ENCODE results near the gene NUP214.
"Not testable (repeated sequence)": the region's sequence is repeated elsewhere in the genome, so short reads cannot be mapped to it uniquely, and the experiment has no call there.

The NUP214 gene

DNA sequence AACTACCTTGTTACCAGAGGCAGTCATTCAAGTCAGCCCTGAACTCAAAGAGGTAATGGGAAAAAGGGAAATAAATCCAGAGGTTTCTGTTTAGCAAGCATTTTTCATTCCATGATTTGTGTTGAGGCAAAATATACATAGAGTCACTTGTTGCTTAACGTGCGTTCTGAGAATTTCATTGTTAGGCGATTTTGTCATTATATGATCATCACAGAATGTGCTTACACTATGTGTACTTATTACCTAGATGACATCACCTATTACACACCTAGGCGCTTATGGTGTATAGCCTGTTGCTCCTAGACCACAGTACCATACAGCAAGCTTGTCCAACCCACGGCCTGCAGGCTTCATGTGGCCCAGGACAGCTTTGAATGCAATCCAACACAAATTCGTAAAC lies 36.2 kb downstream of the NUP214 start:
- DNase-seq, result no peak

DNA sequence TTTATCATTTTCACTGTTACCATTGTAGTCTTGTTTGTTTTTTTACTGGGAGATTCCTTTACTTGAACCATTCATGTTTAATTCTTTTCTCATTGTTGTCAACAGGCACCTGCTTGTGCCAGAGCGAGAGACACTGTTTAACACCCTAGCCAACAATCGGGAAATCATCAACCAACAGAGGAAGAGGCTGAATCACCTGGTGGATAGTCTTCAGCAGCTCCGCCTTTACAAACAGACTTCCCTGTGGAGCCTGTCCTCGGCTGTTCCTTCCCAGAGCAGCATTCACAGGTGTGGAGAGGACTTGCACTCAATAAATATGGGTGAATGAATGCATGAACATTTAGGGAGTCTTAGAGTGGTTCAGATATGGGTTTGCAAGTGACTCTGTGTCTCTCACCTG lies 37.5 kb downstream of the NUP214 start:
- DNase-seq, result no peak

DNA sequence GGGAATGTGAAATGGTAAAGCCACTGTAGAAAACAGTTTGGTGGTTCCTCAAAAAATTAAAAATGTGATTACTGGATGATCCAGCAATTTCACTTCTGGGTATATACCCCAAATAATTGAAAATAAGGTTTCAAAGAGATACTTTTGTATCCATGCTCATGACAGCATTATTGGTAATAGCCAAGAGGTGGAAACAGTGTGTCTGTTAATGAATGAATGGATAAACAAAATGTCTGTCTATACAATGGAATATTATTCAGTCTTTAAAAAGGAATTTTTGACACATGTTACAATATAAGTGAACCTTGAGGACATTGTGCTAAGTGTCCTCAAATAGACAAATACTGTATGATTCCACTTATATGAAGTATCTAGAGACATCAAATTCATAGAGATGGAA lies 40.1 kb downstream of the NUP214 start:
- DNase-seq, result no peak

DNA sequence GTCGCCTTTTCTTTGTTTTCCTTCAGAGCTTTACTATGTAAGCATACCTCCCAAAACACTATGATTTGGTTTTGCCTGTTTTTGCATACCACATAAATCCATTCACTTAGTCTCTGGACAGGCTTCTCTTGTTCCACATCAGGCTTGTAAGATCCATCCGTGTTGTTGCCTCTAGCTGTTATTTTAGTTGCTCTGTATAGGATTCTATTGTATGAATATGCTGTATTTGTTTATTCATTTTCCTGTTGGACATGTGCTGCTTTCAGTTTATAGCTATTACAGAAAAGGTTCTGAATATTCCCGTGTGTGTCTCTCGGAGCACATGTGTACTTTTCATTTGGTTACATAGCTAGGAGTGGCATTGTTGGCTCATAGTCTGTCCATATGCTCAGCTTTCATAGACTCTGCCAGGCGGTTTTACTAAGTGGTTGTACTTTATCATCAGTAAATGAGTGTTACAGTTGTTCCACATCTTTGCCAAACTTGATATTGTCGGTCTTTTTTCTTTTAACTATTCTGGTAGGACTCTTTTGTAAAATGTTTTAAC lies 41.8 kb downstream of the NUP214 start:
- DNase-seq, result no peak

DNA sequence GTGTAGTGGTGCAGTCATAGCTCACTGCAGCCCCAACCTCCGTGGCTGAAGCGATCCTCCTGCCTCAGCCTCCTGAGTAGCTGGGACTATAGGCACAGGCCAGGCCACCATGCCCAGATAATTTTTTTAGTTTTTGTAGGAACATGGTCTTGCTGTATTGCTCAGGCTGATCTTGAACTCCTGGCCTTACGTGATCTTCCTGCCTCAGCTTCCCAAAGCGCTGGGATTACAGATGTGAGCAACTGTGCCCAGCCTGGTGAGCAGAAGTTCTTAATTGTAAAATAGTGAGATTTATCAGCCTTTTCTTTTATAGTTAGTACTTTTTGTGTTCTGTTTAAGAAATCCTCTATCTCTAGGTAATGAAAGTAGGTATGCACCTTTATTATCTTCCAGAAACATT lies 42.5 kb downstream of the NUP214 start:
- DNase-seq, result no peak

DNA sequence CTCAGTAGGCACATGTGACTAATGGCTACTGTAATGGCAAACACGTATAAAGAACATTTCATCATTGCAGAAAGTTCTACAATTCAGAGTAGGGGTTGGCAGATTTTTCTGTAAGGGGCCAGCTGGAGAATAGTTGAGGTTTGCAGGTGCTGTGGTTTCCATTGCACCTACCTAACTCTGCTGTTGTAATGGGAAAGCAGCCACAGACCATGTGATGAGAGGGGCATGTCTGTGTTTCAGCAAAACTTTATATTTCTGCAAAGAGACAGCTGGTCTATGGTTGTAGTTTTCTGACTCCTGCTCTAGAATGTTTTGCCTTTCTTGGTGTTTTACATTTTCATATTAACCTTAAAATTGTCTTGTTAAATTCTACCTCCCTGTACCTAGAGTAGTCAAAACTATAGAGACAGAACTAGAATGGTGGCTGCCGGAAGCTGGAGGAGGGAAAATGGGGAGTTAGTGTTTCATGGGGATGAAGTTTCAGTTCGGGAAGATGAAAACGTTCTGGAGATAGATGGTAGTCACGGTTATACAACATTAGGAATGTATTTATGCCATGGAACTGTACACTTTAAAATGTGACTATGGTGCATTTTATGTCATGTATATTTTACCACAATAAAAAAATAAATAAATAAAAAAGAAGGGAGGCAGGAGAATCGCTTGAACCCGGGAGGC lies 44.3 kb downstream of the NUP214 start:
- no peak for DNase-seq

DNA sequence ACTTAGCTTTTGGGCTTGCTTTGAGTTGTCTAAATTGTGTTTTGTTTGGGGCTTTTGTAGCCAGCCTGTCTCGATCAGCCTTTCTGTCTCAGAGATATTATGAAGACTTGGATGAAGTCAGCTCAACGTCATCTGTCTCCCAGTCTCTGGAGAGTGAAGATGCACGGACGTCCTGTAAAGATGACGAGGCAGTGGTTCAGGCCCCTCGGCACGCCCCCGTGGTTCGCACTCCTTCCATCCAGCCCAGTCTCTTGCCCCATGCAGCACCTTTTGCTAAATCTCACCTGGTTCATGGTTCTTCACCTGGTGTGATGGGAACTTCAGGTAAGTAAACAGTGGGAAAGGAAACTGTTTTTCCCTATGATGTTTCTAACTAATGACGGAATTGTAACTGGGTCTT lies 48.6 kb downstream of the NUP214 start:
- no peak for DNase-seq

DNA sequence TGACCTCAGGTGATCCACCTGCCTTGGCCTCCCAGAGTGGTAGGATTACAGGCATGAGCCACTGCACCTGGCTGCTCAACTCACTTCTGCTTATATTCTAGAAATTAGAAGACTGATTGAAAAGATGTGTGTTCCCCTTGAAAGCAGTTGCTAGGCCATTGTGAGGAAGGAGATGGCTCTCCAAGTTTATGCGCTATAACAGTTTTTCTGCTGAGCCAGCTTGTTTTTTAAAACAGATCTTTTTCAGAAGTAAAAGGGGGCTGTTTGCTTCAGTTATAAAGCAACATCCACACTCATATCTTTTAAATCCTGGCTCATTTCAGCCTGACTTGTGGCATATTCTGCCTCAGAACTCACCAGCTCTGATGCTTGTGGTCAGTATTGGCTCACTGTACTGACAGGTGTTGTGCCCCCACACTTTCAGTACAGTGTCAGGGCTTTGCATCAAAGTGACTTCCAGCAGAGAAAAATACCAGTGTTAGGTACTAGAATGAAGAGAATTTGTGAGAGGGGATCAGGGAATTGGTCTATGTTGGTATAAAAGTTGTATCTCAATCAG lies 49.4 kb downstream of the NUP214 start:
- DNase-seq, result peak in 1 of 2 experiments; percentile 16

DNA sequence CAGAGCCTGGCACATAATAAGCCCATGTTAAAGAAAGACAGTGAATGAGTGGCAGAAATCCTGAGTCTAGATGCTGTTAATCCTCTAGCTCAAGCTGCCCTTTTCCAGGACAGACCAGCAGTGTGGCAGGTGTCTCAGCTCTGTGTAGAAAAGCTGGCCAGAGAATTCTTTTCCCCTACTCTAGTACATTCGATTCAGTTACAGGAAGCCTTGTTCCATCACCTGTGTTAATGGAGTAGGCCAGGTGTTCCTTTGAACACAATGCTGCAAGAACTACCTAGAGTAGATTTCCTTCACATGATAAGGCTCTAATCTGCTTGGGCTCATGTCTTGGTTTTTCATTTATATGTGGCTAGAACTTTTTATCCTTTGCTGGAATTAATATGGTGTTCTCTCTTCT lies 52.5 kb downstream of the NUP214 start:
- no peak for DNase-seq

DNA sequence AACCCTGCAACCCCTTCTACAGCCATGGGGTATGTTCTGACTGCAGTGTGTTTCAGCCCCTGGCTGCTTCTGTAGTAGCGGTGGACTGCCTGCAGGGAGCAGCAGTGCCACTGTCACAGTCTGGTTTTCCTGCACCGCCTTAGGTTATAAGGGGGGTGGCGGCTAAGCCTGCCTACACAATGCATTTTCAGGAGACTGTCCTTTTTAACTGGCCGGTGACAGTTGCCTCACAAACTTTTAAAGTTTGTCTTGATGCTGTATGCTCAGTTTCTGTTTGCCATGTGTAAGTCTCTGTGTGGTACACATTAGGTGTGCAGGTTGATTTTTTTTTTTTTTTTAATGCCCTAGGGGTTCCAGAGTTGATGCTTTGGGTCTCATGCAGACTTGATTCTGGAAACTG lies 53.0 kb downstream of the NUP214 start:
- peak; percentile 72 to 79 for DNase-seq

DNA sequence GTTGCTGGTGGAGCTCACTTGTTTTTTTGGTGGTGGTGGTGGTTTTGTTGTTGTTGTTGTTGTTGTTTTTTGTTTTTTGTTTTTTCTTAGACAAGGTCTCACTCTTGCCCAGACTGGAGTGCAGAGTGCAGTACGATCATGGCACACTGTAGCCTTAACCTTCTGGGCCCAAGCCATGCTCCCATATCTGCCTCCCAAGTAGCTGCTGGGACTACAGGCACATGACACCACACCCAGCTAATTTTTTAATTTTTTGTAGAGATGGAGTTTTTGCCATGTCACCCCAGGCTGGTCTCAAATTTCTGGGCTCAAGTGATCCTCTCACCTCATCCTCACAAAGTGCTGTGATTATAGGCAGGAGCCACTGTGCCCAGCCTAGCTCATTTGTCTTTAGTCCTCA lies 53.5 kb downstream of the NUP214 start:
- no peak for DNase-seq

DNA sequence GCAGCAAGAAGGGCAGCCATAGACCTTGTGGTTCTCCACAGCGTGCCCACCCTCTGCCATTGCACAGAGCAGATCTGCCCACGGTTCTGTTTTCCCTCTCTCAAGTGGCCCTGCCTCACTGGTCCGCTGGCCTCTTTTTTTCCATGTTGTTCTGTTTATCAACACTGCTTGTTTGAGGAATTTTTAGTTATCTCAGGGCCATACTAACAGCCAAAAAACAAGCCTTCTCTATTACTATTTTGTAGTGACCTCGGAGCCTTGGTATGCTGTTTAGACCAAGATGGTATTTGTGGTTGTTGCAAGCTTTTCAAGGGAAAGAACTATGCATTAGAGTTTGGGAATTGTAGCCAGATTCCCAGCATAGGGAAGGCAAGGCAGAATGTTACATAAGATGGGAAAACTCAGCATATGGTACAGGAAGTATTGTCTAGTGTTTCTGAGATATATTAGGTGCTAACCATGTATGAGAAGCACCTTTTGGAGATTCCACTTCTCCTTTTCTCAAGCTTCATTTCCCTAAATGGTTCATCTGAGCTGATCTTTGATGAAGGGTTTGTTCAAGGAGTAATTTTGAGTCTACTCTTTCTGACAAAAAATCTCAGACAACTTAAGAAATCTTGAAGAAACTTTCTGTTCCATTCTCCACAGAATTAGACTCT lies 54.3 kb downstream of the NUP214 start:
- no peak for DNase-seq

DNA sequence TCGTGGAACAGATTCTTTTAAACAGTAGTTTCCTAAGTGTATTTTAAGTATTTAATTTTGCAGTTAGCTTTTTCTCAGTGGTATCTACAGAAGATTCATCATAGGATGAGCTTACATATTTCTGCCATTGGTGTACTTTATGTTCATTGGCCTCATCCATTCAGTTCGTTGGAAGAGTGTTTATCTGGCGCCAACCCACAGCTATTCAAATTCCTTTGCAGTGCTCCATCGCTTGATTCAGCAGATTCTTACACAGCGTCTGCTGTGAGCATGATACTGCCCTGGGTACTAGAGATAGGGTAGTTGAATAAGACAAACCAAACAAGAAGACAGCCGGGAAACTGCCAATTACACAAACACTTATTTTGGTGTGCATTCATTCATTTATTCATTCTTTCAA lies 55.1 kb downstream of the NUP214 start:
- DNase-seq, result no peak

DNA sequence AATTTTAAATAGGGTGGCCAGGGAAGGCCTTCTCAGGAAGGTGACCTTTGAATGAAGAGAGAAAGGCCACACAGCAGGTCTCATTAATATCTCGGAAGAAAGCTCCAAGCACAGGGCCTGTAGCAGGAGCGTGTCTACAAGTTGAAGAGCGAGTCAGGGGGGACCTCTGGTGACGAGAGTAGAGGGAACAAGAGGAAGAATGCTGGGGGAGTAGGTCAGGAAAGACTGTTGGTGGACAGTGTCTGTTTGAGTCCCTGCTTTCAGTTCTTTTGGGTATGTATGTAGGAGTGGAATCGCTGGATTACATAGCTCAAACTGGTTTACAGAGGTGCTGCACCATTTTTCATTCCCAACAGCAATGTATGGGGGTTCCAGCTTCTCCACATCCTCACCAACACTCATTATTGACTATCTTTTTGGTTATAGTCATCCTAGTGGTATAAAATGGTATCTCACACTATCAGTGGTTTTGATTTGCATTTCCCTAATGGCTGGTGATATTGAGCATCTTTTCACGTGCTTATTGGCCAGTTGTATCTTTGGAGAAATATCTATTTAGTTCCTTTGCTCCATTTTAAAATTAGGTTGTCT lies 55.8 kb downstream of the NUP214 start:
- no peak for DNase-seq

DNA sequence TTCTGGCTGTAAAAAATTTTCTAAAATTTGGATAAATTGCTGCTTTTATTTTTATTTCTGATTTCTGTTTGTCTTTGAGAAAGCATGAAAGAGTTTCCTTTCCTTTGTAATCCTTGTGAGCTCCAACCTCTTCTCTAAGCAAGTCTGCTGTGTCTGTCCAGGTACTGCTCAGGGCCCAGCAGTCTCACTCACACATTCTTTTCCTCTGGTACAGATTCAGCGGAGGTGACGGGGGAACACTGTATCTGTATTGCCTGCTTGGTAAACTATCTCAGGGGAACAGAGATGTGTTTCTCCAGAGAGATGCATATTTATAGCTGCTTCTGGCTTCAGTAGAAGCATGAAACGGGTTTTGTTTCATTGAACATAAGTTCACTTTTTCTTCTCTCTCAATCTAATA lies 60.5 kb downstream of the NUP214 start:
- DNase-seq, result no peak

DNA sequence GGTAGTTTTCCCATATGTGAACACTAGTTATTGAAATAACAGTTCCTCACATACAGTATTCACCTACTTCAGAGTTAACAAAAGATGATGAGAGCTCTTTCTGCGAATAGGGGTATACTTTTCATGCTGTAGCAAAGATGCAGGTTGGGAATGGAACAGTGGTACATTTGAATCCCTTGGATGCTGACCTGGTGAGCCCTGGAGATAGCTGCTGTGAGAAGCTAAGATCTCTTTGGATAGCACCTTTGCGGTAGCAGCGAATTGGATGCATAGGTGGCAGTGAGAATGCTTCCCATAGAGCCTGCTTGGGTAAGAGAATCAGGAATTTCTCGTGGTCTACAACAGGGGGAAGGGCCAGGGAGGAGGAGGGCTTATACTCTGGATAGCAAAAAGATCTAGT lies 61.2 kb downstream of the NUP214 start:
- DNase-seq, result no peak

DNA sequence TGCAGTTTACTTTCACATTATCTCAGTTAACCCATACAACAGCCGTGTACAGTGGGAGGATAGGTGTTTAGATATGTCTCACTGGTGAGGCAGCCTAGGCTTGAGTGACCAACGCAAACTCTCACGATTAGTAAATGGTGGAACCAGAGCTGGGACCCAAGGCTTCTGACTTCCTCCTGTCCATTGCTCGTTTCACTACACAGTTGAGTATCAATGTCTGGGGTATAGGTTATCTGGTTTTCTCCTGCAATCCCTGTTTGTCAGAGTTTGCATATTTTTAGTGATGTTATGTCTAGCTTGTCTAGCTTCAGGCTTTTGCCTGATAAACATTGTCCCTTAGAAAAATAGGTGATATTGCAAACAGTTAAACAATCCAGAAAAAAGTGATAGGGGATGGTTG lies 62.6 kb downstream of the NUP214 start:
- no peak for DNase-seq

DNA sequence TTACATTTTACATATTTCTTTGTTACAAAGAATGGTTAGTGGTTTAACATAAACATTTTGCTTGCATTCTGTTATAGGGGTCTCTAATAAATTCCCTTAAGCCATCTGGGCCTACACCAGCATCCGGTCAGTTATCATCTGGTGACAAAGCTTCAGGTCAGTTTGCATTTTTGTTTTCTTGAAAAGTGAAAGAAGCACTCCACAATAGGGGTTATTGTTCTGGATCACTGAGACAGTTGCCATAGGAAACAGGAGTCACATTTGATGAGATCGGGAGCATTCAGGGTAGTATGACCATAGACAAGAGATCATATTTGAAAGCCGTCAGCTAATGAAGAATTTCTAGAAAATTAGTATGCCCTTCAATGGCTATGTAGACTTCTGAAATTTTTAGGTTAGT lies 63.6 kb downstream of the NUP214 start:
- no peak for DNase-seq

DNA sequence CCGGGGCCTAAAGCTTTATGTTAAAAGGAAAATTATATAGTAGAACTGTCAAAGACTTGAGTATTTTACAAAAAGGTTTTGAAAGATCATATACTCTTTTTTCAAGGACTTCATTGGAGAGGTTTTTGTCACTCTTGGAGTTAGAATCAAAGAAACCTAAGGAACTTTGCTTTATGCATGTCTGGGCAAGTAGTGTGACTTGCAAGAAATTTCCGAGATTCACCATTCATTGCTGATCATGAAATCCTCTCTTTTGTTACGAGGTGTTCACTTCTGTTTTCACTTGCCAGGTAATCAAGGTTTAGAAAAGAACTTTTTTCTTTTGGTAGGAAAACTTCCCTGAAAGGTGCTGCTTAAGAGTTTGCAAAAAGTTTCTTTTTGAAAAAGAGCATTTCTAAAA lies 64.8 kb downstream of the NUP214 start:
- no peak for DNase-seq

DNA sequence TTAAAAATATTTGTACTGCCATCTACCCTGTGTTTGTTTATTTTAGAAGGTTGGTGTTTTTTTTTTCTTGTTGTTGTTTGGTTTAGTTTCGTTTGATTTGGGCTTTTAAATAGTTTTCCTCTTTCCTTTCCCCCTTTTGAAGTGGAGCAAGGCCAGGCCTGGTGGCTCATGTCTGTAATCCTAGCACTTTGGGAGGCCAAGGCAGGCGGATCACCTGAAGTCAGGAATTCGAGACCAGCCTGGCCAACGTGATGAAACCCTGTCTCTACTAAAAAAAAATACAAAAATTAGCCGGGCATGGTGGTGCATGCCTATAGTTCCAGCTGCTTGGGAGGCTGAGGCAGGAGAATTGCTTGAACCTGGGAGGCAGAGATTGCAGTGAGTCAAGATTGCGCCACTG lies 65.6 kb downstream of the NUP214 start:
- DNase-seq, result not testable (repeated sequence)

DNA sequence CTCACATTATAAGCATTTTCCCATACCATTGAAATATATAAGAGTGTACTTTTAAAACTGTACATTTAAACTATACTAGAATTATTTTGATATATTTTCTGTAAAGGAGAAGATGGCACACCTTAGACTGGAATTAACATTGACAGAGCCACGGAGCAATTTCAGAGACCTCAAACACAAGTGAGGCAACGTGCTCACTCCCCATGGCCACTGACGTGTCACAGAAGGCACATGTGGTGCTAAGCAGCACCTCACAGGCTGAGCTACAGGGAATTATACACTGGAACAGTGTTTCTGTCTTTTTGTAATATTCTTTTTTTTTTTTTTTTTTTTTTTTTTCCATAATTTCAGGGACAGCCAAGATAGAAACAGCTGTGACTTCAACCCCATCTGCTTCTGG lies 66.5 kb downstream of the NUP214 start:
- no peak for DNase-seq

DNA sequence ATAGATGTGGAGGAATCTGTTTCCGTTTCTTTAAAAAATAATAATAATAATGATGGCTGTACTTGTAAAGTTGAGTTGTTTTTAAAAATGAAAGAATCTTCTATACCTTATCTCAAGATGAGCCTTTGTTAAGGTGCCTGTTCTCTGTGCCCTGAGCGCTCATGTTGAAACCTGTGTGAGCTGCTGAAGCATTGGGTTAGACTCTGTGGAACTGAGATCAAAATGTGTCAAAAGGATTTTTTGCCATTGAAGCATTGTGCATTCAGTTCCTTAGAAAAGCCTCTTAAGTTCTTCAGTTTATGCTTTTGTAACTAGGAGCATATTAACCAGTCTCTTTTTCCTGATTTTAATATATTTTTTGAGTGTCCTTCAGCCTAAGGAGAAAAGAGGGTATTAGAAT lies 67.7 kb downstream of the NUP214 start:
- DNase-seq, result no peak

DNA sequence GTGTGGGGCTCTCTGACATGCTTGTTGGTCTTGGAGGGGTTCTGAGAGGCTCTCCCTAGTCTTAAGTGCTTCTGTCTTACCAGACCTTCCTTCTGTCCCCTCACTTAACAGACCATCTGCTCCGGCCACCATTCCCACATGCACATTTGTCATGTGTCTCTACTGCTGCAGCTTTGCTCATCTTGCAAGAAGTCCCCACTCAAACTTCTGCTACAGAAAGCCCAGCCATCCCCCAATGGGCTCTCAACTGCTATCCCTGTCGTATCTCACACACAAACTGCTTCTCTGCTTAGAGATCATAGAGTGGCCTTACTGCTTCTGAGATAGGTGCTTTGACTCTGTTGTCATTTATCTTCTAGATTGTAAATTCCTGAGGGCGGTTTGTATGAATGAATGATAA lies 69.4 kb downstream of the NUP214 start:
- DNase-seq, result no peak

Measured in activated CD4-positive, alpha-beta T cell treated with anti-CD3 and anti-CD28 coated beads, Interleukin-2, amount 50 U/mL, for 48 hours (primary cell).